ENCODE data around the gene CCN5.
A peak's percentile ranks its signal among the peaks of the same experiment; 100 is the strongest.

DNA sequence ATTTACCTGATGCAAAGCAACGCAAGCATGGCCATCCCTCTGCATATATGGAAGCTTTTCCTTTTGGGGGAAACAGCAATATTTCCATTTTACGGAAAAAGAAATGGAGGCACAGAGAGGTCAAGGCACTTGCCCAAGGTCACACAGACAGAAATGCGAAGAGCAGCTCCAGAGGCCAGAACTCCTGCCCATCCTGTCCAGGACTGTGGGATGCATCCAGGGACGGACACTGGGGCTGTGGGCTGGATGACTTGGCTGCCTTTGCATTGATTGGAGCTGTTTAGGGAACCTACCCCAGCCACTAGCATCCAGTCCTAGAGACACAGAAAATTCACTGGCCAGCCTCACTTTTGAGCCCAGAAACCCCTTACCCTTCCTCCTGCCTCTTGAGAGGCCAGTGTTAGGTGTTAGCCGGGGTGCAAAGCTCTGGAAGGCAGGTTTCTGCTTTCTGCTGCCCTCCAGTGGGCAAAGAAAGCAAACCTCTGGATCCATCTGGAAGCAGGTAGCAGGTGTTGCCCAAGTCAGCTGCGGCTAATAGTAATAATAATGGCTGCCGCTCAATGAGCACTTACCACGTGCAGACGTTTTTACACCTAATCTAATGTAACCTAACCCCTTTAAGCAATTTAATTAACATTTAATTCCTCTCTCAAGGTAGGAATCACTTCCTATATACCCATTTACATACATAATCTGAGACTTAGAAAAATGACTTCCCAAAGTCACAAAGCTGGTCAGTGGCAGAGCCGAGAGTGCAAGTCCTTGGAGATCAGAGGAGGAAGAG lies 31.7 kb upstream of the CCN5 start:
- TF ChIP-seq SPI1 (IDR thresholded peaks at IDR 0.05; ENCODE audit: borderline replicate concordance, low read depth) (no peak), POLR2AphosphoS5 (IDR thresholded peaks at IDR 0.05; ENCODE audit: low read depth) (no peak), GABPA (IDR thresholded peaks at IDR 0.05; ENCODE audit: low read depth) (no peak)
- TF ChIP-seq, protein P1, sequence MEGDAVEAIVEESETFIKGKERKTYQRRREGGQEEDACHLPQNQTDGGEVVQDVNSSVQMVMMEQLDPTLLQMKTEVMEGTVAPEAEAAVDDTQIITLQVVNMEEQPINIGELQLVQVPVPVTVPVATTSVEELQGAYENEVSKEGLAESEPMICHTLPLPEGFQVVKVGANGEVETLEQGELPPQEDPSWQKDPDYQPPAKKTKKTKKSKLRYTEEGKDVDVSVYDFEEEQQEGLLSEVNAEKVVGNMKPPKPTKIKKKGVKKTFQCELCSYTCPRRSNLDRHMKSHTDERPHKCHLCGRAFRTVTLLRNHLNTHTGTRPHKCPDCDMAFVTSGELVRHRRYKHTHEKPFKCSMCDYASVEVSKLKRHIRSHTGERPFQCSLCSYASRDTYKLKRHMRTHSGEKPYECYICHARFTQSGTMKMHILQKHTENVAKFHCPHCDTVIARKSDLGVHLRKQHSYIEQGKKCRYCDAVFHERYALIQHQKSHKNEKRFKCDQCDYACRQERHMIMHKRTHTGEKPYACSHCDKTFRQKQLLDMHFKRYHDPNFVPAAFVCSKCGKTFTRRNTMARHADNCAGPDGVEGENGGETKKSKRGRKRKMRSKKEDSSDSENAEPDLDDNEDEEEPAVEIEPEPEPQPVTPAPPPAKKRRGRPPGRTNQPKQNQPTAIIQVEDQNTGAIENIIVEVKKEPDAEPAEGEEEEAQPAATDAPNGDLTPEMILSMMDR (IDR thresholded peaks at IDR 0.05; ENCODE audit: insufficient read depth, low read length): peak; percentile 59
- TF ChIP-seq, protein P2, sequence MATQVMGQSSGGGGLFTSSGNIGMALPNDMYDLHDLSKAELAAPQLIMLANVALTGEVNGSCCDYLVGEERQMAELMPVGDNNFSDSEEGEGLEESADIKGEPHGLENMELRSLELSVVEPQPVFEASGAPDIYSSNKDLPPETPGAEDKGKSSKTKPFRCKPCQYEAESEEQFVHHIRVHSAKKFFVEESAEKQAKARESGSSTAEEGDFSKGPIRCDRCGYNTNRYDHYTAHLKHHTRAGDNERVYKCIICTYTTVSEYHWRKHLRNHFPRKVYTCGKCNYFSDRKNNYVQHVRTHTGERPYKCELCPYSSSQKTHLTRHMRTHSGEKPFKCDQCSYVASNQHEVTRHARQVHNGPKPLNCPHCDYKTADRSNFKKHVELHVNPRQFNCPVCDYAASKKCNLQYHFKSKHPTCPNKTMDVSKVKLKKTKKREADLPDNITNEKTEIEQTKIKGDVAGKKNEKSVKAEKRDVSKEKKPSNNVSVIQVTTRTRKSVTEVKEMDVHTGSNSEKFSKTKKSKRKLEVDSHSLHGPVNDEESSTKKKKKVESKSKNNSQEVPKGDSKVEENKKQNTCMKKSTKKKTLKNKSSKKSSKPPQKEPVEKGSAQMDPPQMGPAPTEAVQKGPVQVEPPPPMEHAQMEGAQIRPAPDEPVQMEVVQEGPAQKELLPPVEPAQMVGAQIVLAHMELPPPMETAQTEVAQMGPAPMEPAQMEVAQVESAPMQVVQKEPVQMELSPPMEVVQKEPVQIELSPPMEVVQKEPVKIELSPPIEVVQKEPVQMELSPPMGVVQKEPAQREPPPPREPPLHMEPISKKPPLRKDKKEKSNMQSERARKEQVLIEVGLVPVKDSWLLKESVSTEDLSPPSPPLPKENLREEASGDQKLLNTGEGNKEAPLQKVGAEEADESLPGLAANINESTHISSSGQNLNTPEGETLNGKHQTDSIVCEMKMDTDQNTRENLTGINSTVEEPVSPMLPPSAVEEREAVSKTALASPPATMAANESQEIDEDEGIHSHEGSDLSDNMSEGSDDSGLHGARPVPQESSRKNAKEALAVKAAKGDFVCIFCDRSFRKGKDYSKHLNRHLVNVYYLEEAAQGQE (IDR thresholded peaks at IDR 0.05; ENCODE audit: insufficient replicate concordance, low read depth): no peak

Data from HL-60 (cell line).